Stimulated activated CD4-positive, alpha-beta T cell treated with anti-CD3 and anti-CD28 coated beads, Interleukin-12 subunit alpha, Interleukin-12 subunit beta, amount 100 ng/mL, for 4 hours (primary cell): ENCODE measurements around the gene OAS1.
"Not testable (repeated sequence)": the region's sequence is repeated elsewhere in the genome, so short reads cannot be mapped to it uniquely, and the experiment has no call there.

Experiments used
- DNase-seq: peaks from one replicate; pipeline ENCODE4 v3.0.0-alpha.2; 2020

The OAS1 gene

DNA sequence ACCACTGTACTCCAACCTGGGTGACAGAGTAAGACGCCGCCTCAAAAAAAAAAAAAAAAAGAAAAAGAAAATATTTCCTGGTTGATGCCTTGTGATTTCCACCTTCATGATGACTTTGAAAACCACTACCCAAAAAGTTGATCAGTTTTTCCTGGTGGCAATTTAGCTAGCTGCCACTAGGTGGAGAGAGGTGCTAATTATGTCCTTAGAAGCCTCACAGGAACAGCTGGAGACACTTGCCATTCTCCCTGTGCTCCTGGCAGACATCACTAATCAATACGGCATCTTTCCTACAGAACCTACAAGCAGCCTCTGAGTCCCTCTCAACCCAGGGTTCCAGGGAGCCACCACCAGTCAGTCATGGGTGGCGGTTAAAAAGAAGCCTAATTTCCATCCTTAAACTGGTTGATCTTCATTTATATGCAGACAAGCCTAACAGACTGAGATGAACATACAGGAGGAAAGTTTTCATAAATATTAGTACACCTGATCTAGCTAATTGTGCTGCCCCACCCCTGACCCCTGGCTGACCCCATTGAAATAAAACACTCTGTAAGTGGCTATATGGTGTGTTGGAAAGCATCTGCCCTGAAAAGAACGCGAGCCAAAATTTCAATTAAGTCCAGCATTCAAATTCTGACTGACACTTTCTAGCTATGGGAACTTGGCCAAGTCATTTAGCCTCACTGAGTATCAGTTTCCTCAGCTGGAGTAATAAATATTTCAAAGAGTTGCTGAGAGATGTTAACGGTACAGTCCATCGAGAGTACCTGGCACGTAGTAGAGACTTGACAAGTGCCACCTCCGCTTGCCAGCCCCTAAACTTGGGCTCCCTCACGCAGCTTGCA is 6.2 kb upstream of the OAS1 start:
- DNase-seq, result peak; percentile 15

- DNase-seq, result no peak
Observed at GRCh38 chr12:112901271-112901670, 5.5 kb upstream of the OAS1 start.

DNA sequence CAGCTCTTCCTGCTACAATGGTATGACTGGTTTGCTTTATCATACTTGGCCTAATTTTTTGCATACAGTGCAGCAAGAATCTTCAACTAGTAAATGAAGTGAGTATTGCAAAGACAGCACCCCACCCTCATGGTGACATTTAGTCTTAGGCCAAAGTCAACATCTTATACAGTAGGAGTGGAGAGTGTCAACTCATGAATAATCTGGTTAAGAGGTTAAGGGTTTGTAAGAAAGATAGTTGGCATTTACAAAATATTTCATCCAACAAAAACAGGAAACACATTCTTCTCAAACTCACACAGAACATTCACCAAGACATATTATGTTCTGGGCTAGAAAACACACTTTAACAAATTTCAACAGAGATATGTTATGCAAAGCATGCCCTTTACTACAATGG is 2.2 kb upstream of the OAS1 start:
- DNase-seq, result no peak

- no peak for DNase-seq
Observed at GRCh38 chr12:112905451-112906089, 1.2 kb upstream of the OAS1 start.

DNA sequence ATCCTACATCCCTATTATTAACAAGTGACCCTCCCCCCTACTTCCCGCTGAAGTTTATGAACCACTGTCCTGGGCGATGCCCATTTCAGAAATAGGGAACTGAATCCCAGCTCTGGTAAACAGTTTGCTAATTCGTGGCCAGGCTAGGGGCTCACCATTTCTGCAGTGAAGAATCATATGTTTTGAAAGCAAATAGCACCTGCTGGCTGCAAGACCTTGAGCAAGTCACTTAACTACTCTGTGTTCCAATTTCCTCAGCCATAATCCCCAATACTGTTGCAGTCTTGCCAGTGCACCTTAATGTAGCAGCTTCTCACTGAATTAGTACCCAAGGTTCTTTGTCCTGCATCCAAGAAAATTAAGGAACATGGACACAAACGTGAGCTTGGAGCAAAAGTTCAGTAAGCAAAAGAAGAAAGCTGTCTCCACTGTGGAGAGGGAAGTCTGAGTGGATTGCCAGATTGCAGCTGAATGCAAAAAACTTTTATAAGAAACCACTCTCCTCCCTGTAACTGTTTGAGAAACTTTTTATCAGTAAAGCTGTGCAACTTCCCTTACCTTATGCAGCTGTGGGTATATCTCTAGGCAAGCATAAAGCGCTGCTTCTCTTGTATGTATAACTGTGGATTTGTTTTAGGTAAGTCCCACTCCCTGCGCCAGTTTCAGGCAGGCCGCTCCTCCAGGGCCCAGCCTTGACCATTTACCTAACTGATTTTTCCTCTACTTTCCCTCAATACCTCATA is 824 bp downstream of the OAS1 start:
- no peak for DNase-seq

GRCh38 chr12:112908548-112908947 is 1.8 kb downstream of the OAS1 start:
- peak; percentile 25 for DNase-seq

DNA sequence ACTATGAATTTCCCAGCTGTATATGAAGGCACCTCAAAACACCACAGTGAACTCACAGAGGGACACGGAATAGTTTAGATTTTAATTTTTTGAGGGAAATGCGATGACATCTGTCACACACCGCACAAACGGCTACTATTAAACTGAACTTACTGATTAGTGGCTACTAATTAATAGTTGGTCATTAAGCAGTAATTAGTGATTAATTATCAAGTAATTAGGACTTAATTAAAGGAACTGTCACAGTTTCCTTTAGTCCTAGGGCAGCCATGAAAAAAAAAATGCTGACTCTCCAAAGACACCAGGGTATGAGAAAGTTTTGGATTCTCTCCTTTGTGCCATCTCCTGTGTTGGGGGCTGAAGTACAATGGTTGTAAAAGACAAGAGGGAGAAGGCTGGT is 2.9 kb downstream of the OAS1 start:
- no peak for DNase-seq

DNA sequence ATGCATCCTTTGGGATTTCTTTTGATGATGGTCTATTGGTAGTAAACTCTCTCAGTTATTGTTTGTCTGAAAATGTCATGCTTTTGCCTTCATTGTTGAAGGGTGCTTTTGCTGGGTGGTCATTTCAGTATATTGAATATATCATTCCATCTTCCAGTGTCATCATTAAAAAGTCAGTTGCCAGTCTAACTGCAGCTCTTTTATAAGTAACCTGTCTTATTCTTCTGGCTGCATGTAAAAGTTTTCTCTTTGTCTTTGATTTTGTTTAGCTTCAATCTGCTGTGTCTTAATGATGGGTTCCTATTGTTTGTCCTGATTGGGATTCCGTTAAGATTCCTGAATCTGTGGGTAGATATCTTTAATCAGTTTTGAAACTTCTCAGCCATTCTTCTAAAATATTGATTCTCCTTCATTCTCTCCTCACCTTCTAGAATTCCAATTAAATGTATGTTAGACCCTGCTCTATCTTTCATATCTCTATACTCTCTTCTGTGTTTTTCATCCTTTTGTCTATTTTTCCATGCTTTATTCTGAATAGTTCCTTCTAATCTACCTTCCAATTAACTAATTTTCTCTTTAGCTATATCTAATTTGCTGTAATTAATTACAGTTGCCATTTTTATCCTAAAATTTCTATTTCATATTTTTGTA is 6.4 kb downstream of the OAS1 start:
- no peak for DNase-seq

GRCh38 chr12:112913888-112914287 is 7.1 kb downstream of the OAS1 start:
- not testable (repeated sequence) for DNase-seq

GRCh38 chr12:112916270-112916669 is 9.5 kb downstream of the OAS1 start:
- no peak for DNase-seq

- no peak for DNase-seq
Observed at GRCh38 chr12:112919121-112919520, 12.4 kb downstream of the OAS1 start.

- no peak for DNase-seq
Observed at GRCh38 chr12:112924986-112925385, 18.2 kb downstream of the OAS1 start.

GRCh38 chr12:112926416-112927033 is 19.8 kb downstream of the OAS1 start:
- DNase-seq, result not testable (repeated sequence)

DNA sequence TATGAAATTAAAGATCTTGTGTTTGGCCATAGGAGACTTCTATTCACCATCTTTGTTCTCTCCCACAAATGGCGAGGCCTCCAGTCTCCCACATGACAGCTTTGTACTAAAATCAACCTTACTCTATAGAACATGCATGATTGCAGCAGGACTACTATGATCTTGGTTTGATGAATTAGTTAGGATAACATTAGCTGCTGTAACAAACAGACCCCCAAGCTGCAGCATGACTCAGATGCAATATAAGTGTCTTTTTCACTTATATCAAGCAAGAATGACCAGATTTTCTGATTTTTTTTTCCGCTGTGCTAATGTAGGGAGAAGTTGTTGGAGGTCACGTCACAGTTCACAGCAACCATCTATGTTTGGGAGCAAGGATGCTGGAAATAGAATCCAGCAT is 20.7 kb downstream of the OAS1 start:
- no peak for DNase-seq

GRCh38 chr12:112927925-112928324 is 21.2 kb downstream of the OAS1 start:
- DNase-seq, result no peak

GRCh38 chr12:112928978-112929377 is 22.2 kb downstream of the OAS1 start:
- no peak for DNase-seq

- DNase-seq, result no peak
Observed at GRCh38 chr12:112929715-112930114, 23.0 kb downstream of the OAS1 start.

GRCh38 chr12:112930350-112930749 is 23.6 kb downstream of the OAS1 start:
- DNase-seq, result no peak

DNA sequence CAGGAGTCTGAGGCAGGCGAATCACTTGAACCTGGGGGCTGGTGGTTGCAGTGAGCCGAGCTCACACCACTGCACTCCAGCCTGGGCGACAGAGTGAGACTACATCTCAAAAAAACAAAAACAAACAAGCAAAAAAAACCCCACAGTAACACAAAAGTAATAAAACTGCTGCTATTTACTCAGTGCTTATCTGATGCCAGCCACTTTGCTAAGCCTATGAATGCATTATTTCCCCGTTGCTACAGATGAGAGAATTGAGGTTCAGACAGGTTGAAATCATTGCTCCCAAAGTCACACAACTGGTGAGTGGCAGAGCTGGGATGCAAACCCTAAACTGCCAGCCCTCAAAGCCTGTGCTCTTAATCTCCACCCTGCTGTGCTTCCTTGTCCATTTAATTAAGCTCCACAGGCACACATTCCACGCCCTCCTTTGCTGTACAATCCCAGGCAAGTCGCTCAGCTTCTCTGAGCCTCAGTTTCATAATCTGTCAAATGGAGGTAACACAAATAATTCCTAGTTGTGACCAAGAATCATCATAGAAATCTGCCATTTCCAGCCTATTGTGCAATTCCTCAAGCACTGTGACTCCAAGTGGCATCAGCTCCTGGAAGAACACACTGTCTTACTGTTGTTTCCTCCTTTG is 25.8 kb downstream of the OAS1 start:
- no peak for DNase-seq

GRCh38 chr12:112933129-112933505 is 26.4 kb downstream of the OAS1 start:
- no peak for DNase-seq

- no peak for DNase-seq
Observed at GRCh38 chr12:112936264-112936663, 29.5 kb downstream of the OAS1 start.

DNA sequence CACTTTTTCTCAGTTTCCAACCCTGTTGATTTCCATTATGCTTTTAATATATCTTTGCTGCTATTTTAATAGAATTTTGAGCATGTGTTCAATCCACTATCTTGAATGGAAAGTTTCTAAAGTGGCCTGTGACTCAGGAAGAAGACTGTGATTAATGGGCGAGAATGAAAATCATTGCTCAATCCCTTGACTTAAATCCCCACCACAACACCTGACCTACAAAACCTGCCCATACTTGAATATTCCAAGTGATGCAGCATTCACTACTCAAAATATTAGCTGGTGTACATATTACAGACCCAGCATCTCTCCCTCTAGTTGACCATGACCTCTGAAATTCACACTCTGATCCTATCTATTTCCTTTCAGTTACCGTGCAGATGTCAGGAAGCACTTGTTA is 30.2 kb downstream of the OAS1 start:
- no peak for DNase-seq
